GM23248 (cell line): ENCODE data around the gene ALX4. TPM values are rescaled to one million over a fixed set of nuclear protein-coding genes. Genes with fewer than 3 reads are reported as not detected.

ENCODE experiments used
- DNase-seq: peaks from one replicate; pipeline ENCODE4 v3.0.0-alpha.2; 2015
- H2AFZ ChIP-seq: fragments of 200-600 bp; sonication (generic); 2 replicates; pipeline ENCODE4 v1.6.1; 2016; ENCODE audit warnings: antibody characterized with exemption
- H3F3A ChIP-seq: fragments of 200-600 bp; sonication (generic); 2 replicates; pipeline ENCODE4 v1.6.1; 2016; ENCODE audit warnings: mild to moderate bottlenecking, antibody characterized with exemption, mixed run types; ENCODE audit not compliant: insufficient read depth
- H3K27ac ChIP-seq: fragments of 200-600 bp; sonication (generic); 2 replicates; pipeline ENCODE4 v1.5.1; 2016; ENCODE audit warnings: mild to moderate bottlenecking
- H3K27me3 ChIP-seq: fragments of 200-600 bp; sonication (generic); replicated peaks from 2 replicates; pipeline ENCODE4 v1.6.1; 2016; ENCODE audit warnings: mild to moderate bottlenecking; ENCODE audit not compliant: insufficient read depth
- H3K36me3 ChIP-seq: fragments of 200-600 bp; sonication (generic); 2 replicates; pipeline ENCODE4 v1.6.1; 2016; ENCODE audit warnings: low read depth, mild to moderate bottlenecking
- H3K4me1 ChIP-seq: fragments of 200-600 bp; sonication (generic); 2 replicates; pipeline ENCODE4 v1.6.1; 2016; ENCODE audit warnings: mild to moderate bottlenecking; ENCODE audit not compliant: insufficient read depth
- H3K4me2 ChIP-seq: fragments of 200-600 bp; sonication (generic); one replicate; pipeline ENCODE4 v1.6.1; 2016; ENCODE audit warnings: mild to moderate bottlenecking; ENCODE audit not compliant: unreplicated experiment
- H3K4me3 ChIP-seq: fragments of 200-600 bp; sonication (generic); 2 replicates; pipeline ENCODE4 v1.5.1; 2016; ENCODE audit warnings: mild to moderate bottlenecking
- H3K79me2 ChIP-seq: fragments of 200-600 bp; sonication (generic); 2 replicates; pipeline ENCODE4 v1.6.1; 2016; ENCODE audit warnings: mild to moderate bottlenecking; ENCODE audit not compliant: insufficient read depth
- H3K9ac ChIP-seq: fragments of 200-600 bp; sonication (generic); 2 replicates; pipeline ENCODE4 v1.6.1; 2016; ENCODE audit warnings: mild to moderate bottlenecking
- H3K9me2 ChIP-seq: fragments of 200-600 bp; sonication (generic); 2 replicates; pipeline ENCODE4 v1.6.1; 2016; ENCODE audit warnings: mixed run types, mild to moderate bottlenecking, moderate library complexity; ENCODE audit not compliant: insufficient read depth
- H3K9me3 ChIP-seq: fragments of 200-600 bp; sonication (generic); one replicate; pipeline ENCODE4 v1.6.1; 2017; ENCODE audit warnings: low read depth
- H4K20me1 ChIP-seq: fragments of 200-600 bp; sonication (generic); 2 replicates; pipeline ENCODE4 v1.6.0; 2016; ENCODE audit not compliant: insufficient read depth
- EZH2 ChIP-seq: fragments of 200-600 bp; sonication (generic); IDR thresholded peaks from 2 replicates; pipeline ENCODE4 v1.6.1; 2018; ENCODE audit warnings: antibody characterized with exemption, mild to moderate bottlenecking; ENCODE audit not compliant: insufficient read depth, poor library complexity, severe bottlenecking
- EZH2phosphoT487 ChIP-seq: fragments of 200-600 bp; sonication (generic); IDR thresholded peaks from 2 replicates; pipeline ENCODE4 v1.6.1; 2018; ENCODE audit warnings: antibody characterized with exemption, moderate library complexity, mild to moderate bottlenecking, low read depth; ENCODE audit not compliant: insufficient read depth
- WGBS, 2 experiments: methylation state at CpG; one replicate each; pipeline ENCODE4 v1.1.6; 2015 to 2017; ENCODE audit warnings: low lambda C conversion rate in 2 of 2, low coverage in 1 of 2; ENCODE audit errors: missing lambda C conversion rate in 2 of 2; 5-methylcytosine and 5-hydroxymethylcytosine counted together
- in situ Hi-C: fragments of 300-500 bp; cut with MboI; formaldehyde crosslinking; loops from 2 replicates; pipeline ENCODE4 v1.15.0; 2020
- polyA plus RNA-seq: library from polyadenylated mRNA; unstranded; fragments of >200 nt; fragmentation: Nextera tagmentation; extraction: Ambion mirVana; gene quantifications from 2 replicates; pipeline ENCODE4 v1.2.1, GENCODE V29; 2016
- total RNA-seq: library from RNA; depleted of rRNA; stranded (reverse); fragments of >200 nt; shearing (Covaris generic); gene quantifications from 2 replicates; pipeline ENCODE4 v1.2.3, GENCODE V29; 2014

The ALX4 gene
- total and polyA plus RNA-seq, 2 experiments from 2014 or later: not detected

GRCh38 chr11:44356351-44356750 is 46.4 kb upstream of the ALX4 start:
- Histone ChIP-seq H3F3A (no peaks in the 10 kb centered on the region), H3K27ac (no peak overlapping the region), H3K36me3 (no peaks in the 10 kb centered on the region), H2AFZ (no peak overlapping the region), H3K4me2 (no peak overlapping the region), H3K4me3 (no peak overlapping the region), H3K9me2 (no peaks in the 10 kb centered on the region), H4K20me1 (no peaks in the 10 kb centered on the region), H3K9ac (no peak overlapping the region), H3K9me3 (no peaks in the 10 kb centered on the region), H3K4me1 (no peaks in the 10 kb centered on the region), H3K27me3 (peaks cover 22% of the 10 kb centered on the region), H3K79me2 (no peaks in the 10 kb centered on the region)
- no peak for DNase-seq
- in situ Hi-C loops: no loop called here
- TF ChIP-seq EZH2 (no peak), EZH2phosphoT487 (no peak)
- WGBS, 2 experiments: 42 to 65% methylated on average over 5 of the region's 5 CpGs

GRCh38 chr11:44351898-44352498 is 42.1 kb upstream of the ALX4 start:
- no peaks in the 10 kb centered on the region for H3K9me2 ChIP-seq
- WGBS, 2 experiments: 63 to 66% methylated on average over 7 of the region's 7 CpGs
- no peak for TF ChIP-seq EZH2
- no peak for TF ChIP-seq EZH2phosphoT487
- peaks cover 38% of the 10 kb centered on the region for H3K27me3 ChIP-seq
- DNase-seq: no peak
- H3K36me3 ChIP-seq: no peaks in the 10 kb centered on the region
- no peak overlapping the region for H2AFZ ChIP-seq
- H4K20me1 ChIP-seq: no peaks in the 10 kb centered on the region
- H3K9ac ChIP-seq: no peak overlapping the region
- H3K27ac ChIP-seq: no peak overlapping the region
- H3K4me1 ChIP-seq: no peaks in the 10 kb centered on the region
- no peaks in the 10 kb centered on the region for H3K9me3 ChIP-seq
- H3K4me2 ChIP-seq: no peak overlapping the region
- no peak overlapping the region for H3K4me3 ChIP-seq
- H3K79me2 ChIP-seq: no peaks in the 10 kb centered on the region
- no peaks in the 10 kb centered on the region for H3F3A ChIP-seq
- in situ Hi-C loops: no loop called here

- H3K9me2 ChIP-seq: no peaks in the 10 kb centered on the region
- no peak overlapping the region for H3K4me2 ChIP-seq
- no peaks in the 10 kb centered on the region for H3K4me1 ChIP-seq
- TF ChIP-seq EZH2: no peak
- TF ChIP-seq EZH2phosphoT487: no peak
- no peak overlapping the region for H2AFZ ChIP-seq
- H3K79me2 ChIP-seq: no peaks in the 10 kb centered on the region
- no peaks in the 10 kb centered on the region for H4K20me1 ChIP-seq
- H3K9me3 ChIP-seq: no peaks in the 10 kb centered on the region
- H3K27me3 ChIP-seq: peaks cover 44% of the 10 kb centered on the region
- H3K36me3 ChIP-seq: no peaks in the 10 kb centered on the region
- 59 to 63% methylated on average over 9 of the region's 9 CpGs for WGBS, 2 experiments
- no peak overlapping the region for H3K4me3 ChIP-seq
- in situ Hi-C loops: no loop called here
- no peak overlapping the region for H3K27ac ChIP-seq
- H3F3A ChIP-seq: no peaks in the 10 kb centered on the region
- H3K9ac ChIP-seq: no peak overlapping the region
- no peak for DNase-seq
These were observed 41.2 kb upstream of the ALX4 start for GRCh38 chr11:44351006-44351660.

- Histone ChIP-seq H3K4me1 (no peaks in the 10 kb centered on the region), H3K79me2 (no peaks in the 10 kb centered on the region), H4K20me1 (no peaks in the 10 kb centered on the region), H3K27ac (no peak overlapping the region), H3K4me3 (no peak overlapping the region), H3K36me3 (no peaks in the 10 kb centered on the region), H3K4me2 (no peak overlapping the region), H3K9me3 (no peaks in the 10 kb centered on the region), H2AFZ (no peak overlapping the region), H3K27me3 (peaks cover 40% of the 10 kb centered on the region), H3F3A (no peaks in the 10 kb centered on the region), H3K9ac (no peak overlapping the region), H3K9me2 (no peaks in the 10 kb centered on the region)
- DNase-seq: no peak
- 28 to 30% methylated on average over 3 of the region's 3 CpGs for WGBS, 2 experiments
- in situ Hi-C loops: no loop called here
- TF ChIP-seq EZH2phosphoT487: no peak
- no peak for TF ChIP-seq EZH2
These were observed 39.4 kb upstream of the ALX4 start for GRCh38 chr11:44349328-44349727.
